HG03095 (cell line): Measurements from ENCODE around the gene LRIG3.
"Not testable (repeated sequence)": the region's sequence is repeated elsewhere in the genome, so short reads cannot be mapped to it uniquely, and the experiment has no call there.

Source experiments
- ATAC-seq: cut with Tn5 transposase; IDR thresholded peaks from one replicate; pipeline ENCODE4 v1.9.1; 2021; ENCODE audit warnings: moderate library complexity; ENCODE audit not compliant: unreplicated experiment

The LRIG3 gene, protein sequence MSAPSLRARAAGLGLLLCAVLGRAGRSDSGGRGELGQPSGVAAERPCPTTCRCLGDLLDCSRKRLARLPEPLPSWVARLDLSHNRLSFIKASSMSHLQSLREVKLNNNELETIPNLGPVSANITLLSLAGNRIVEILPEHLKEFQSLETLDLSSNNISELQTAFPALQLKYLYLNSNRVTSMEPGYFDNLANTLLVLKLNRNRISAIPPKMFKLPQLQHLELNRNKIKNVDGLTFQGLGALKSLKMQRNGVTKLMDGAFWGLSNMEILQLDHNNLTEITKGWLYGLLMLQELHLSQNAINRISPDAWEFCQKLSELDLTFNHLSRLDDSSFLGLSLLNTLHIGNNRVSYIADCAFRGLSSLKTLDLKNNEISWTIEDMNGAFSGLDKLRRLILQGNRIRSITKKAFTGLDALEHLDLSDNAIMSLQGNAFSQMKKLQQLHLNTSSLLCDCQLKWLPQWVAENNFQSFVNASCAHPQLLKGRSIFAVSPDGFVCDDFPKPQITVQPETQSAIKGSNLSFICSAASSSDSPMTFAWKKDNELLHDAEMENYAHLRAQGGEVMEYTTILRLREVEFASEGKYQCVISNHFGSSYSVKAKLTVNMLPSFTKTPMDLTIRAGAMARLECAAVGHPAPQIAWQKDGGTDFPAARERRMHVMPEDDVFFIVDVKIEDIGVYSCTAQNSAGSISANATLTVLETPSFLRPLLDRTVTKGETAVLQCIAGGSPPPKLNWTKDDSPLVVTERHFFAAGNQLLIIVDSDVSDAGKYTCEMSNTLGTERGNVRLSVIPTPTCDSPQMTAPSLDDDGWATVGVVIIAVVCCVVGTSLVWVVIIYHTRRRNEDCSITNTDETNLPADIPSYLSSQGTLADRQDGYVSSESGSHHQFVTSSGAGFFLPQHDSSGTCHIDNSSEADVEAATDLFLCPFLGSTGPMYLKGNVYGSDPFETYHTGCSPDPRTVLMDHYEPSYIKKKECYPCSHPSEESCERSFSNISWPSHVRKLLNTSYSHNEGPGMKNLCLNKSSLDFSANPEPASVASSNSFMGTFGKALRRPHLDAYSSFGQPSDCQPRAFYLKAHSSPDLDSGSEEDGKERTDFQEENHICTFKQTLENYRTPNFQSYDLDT

DNA sequence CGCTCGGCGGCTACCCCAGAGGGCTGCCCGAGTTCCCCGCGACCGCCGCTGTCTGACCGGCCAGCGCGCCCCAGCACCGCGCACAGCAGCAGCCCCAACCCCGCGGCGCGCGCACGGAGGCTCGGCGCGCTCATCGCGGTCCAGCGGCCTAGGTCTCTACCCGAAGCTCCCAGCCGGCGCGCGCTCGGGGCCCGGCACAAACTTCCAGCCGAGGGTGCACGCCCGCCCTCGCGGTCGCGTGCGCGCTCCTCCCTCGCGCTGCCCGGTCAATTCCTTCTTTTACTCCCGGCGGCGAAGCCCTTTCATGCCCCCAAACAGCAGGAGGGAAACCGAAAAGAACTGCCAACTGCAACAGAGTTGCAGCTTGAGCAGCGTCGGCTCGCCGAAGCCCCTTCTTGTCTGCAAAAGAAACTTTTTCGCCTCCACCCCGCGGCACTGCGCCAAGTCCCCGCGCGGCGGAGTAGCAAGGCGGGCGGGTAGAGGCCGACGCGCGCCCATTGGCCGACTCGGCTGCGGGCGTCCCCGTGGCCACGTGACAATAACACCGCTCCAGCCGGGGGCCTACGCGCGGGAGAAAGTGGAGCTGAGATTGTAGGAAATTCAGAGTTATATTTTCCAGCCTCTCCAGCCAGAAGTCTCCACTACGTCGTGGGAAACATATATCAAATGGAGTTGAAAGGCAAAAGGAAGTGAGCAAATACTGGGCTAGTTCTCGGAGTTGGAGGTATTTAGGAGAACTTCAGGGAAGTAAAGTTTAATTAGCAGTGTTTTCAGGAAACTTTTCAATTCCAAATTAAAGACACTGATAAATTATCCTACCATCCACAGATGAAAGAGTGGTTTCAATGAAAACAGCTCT lies at the start of gene LRIG3:
TSS of gene LRIG3 (minus strand) at position 403 of the 859 bp plus-strand sequence. CDS start at position 134, 269 bp downstream.
- peak; percentile 87 for ATAC-seq

DNA sequence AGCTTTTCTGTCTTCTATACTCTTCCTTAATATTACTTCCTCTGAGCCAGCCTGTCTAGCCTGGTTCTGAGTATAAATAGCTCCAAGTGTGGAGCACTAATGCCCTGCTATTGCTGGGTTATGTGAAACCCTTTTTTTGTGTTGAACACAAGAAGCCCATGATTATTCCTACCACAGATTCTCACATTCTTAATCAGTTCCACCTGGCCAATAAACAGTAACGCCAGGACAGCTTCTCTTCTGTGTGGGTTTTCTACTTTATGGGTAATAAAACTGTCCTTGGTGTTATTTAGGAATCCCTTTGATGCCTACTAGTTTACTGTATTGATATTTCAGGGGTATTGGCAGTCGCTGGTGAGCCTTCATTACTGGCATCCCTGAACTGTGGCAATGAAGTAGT lies 48.9 kb upstream of the LRIG3 start:
- ATAC-seq = no peak

DNA sequence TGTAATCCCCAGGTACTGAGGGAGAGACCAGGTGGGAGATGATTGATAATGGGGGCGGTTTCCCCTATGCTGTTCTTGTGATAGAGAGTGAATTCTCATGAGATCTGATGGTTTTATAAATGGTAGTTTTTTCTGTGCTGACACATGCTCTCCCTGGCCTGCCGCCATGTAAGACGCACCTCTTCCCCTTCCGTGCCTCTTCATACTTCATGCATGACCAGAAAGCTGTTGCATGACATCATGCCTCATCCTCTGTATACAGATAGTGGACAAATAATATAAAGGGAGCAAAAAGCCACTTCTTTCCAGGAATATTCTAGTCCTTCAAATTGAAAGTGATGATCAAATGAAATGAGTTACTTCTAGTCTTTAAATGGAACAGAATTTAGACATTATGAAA lies 47.3 kb upstream of the LRIG3 start:
- ATAC-seq = no peak

DNA sequence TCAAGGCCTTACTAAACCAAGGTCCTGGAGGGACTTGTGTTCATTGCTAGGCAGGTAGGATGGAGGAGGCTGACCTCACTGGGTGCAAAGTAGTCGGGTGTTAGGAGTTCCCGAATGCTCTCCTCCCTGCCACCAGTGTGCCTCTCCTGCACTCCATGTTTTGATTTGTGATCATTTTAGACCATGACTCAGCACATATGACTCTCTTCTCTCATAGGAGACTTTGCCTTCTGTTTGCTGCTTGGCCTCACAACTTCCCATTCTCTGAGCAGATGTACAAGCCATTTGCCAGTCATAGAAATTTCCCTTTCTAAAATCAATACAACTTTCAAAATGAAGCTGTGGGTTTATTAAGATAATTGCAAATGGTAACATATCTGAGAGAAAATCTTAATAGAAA lies 46.6 kb upstream of the LRIG3 start:
- no peak for ATAC-seq

DNA sequence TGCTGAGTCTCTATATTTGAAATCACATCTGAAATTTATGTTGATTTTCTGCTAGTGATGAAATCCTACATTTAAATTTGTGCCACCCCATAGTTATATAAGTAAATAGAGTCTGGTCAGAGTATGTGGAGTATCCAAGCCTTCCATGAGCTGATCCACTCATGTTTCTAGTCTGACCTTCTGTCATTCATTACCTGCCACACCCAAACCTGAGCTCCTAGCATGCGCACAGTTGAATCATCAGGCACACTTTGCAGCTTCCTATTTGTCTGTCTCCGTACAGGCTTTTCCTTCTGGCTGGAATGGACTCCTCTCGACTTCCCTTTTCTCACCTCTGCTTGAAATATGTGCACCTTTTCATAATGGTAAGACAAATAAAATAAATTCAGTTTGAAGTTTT lies 45.3 kb upstream of the LRIG3 start:
- no peak for ATAC-seq

DNA sequence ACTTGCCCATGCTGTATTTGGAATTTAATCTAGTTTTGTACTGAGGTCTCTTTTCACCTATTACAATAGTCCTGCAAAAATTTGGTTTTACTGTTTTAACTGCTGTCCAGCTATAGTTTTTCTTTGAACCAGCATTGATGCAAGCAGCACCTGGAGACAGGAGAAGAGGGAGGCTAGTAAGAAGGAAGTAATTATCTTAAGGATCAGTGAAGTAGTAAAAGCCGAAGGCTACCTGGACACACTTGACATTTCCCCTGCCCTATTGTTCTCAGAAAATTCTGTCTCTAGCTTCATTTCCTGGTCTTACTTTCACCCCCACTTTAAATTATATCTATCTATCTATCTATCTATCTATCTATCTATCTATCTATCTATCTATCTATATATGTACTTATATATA lies 43.5 kb upstream of the LRIG3 start:
- ATAC-seq = no peak

DNA sequence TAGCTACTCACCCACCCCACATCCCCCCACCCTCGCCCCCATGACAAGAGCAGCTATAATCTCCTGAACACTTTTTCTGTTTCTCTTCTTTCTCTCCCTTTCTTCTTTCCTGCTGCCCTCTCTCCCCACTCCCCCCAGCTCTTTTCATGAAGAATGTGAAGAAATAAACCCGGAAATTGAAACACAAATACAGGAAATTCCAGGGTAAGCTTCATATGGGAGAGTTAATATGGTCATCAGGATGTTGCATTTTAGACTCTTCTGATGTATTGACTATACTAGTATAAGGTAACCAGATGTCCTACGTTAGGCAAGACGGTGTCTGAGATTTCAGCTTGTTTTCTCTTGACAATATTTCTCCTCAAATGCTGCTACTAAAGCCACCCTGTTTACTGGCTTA lies 41.6 kb upstream of the LRIG3 start:
- no peak for ATAC-seq

DNA sequence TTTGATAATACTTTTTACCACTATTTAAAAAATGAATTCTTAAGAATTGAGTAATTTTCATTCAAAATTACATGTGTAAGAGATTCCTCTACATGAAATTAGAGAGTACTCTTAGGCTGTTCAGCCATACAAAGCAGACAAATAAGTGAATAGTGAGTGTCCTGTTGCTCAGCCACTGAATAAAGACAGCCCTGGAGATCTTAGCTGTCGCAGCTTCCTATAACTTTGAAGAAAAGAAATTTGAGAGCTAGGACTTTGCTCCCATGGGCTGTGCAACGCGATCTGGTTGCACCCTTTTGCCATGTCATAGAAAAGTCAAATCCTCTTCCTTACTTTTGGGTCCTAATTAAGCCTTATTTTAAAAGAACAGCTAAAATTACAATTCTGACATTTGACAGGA lies 40.9 kb upstream of the LRIG3 start:
- ATAC-seq = no peak

DNA sequence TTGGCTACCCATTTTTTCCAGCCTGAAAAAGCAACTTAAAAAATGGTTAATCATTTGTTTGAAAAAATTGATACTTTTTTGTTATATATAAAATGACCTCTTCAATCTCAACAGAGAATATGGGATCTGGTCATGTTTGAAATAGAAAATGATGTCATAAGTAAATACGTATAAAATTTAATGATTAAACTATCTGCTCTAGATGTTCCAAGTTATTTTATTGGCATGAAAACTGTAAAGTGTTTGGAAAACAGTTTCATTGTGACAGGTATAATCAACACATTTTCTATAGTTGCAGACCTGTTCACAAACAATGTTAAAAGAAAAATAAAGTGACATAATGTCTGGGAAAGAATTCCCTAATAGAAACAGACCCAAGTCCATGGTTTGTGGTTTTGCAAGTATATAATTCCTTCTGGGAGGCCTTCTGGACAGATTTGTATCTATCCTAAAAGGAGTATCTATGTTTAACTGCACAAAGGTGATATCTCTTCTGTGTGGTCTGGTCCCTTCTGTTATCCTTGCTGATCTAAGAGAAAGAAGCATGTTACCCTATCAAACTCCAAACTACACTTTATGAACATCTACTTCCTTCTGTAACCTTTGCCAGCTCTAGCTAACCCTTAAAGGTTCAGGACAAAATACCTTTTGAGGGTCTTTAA lies 39.5 kb upstream of the LRIG3 start:
- ATAC-seq = no peak

DNA sequence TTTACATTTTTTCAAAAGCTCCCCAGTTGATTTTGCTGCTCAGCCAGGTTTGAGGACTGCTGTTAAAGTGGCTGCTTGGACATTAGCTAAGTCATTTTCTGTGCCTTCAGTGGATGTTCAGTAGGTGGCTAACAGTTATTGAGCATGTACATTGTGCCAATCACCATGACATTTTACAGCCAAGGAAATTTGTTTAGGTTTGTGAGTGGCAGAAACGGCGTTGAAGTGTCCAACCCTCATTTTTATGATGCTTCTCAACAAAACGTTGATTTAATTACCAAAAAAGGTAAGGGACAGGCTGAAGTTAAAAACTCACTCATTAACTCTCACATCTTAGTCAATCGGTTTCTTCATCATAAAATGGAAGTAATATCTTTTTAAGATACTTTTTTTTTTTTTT lies 37.0 kb upstream of the LRIG3 start:
- ATAC-seq = no peak

DNA sequence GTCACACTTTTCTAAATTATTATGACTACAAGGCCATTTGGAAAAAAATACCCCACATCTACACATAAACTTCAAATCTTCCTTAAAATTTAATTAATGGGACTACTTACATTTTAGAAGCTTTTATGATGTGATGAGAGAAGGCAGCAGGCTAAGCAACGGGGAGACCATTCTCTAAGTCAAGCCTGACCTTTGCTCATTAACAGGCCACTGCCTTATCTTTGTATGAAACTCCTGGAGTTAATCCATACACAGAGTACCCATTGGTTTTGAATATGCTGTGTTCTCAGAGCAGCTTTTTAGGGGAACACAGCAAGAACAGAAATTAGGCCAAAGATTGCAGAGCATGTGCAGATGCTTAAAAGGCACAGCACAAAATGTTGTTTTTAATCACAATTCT lies 35.5 kb upstream of the LRIG3 start:
- ATAC-seq = no peak

DNA sequence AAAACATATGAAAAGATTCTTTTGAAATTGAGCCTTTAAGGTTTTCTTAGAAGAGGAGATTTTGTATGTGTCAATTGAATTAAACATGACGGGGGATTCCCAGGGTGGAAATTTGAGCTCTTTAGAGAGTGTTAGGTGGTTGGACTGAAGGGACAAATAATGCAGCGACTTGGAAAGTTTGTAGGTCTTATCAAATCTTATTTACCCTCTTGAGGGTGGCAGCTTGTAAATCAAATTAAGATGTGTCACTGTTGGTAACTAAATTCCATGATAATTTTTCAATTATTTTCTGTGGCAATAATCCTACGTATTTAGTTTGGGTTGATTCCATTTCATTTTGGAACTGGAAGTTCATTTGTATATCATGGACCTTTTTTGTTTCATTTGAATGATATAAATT lies 33.7 kb upstream of the LRIG3 start:
- no peak for ATAC-seq

DNA sequence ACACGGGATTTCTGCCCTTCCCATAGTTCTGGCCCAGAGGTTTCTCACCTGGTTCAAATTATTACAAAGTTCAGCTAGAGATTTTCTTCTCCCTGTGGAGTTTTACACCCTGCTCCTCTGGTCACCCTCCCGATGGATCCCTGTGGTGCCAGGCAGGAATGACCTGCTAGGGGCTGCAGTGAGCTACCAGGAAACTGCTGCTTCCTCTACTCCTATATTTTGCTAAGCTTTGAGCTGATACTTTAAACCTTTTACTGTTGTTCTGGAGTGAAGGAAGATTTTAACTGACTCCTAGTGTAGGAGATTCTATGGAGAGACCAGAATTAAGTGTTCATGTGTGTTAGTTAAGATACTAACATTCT lies 30.4 kb upstream of the LRIG3 start:
- no peak for ATAC-seq

DNA sequence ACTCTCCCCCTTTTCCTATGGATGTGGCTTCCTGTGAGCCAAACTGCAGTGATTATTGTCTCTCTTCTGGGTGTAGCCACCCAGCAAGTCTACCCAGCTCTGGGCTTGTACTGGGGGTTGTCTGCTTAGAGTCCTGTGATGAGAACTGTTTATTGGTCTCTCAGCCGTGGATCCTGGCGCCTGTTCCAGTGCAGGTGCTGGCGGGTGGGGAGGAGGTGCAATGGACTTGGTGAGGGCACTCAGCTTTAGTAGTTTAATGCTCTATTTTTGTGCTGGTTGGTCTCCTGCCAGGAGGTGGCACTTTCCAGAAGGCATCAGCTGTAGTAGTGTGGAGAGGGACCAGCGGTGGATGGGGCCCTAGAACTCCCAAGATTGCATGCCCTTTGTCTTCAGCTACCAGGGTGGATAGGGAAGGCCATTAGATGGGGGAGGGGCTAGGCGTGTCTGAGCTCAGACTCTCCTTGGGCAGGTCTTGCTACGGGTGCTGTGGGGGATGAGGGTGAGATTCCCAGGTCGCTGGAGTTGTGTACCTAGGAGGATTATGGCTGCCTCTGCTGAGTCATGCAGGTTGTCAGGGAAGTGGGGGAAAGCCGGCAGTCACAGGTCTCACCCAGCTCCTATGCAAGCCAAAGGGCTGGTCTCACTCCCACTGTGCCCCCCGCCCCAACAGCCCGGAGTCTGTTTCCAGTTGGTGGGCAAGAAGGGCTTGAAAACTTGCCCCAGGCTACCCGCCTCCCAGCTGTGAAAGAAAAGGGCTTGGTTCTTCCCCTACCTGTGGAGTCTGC lies 29.8 kb upstream of the LRIG3 start:
- not testable (repeated sequence) for ATAC-seq

DNA sequence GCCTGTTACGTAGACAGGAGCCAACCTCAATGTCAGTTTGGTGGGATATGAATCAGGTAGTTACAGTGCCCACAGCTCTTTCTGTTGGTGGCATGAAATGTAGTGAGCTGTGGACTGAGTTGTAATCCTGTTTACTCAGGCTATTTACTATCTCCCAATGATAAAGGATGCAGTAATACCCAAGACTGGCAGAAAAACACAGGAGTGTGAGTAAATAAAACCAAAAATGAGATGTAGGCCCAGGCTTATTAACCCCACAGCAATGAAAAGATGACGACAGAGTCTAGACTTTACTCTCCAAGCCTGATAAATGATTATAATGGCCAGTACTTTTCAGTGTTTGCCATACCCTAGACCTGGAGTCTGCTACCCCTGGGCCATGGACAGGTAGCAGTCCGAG lies 22.8 kb upstream of the LRIG3 start:
- no peak for ATAC-seq

DNA sequence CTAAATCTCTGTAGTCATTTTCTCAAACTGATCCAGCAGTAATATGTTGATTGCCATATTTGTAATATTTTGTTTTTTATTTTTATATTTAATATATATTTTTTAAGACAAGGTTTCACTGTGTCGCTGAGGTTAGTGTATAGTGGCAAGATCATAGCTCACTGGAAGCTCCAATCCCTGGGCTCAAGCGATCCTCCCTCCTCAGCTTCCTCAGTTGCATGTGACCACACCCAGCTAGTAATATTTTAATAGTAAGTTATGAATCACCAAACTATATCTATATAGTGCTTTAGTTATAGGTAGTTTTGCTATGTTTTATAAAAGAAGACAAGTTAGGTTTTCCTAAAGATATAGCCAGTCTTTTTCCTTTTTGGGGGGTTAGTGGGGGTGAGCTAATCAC lies 22.0 kb upstream of the LRIG3 start:
- no peak for ATAC-seq

DNA sequence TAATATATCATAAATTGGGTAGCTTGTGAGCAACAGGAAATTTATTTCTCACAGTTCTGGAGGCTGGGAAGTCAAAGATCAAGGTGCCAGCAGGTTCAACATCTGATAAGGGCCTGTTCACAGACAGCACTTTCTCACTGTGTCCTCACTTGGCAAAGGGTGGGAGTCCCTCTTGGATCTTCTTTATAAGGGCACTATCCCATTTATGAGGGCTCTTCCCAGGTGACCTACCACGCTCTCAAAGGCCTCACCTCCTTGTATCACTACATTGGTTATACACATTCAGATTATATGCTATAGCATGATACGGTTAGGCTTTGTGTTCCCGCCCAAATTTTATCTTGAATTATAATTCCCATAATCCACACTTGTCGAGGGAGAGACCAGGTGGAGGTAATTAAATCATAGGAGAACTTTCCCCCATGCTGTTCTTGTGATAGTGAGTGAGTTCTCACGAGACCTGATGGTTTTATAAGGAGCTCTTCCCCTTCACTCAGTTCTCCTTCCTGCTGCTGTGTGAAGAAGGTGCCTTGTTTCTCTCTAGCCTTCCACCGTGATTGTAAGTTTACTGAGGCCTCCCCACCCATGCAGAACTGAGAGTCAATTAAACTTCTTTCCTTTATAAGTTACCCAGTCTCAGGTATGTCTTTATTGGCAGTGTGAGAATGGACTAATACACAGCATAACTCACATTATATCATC lies 19.2 kb upstream of the LRIG3 start:
- no peak for ATAC-seq

DNA sequence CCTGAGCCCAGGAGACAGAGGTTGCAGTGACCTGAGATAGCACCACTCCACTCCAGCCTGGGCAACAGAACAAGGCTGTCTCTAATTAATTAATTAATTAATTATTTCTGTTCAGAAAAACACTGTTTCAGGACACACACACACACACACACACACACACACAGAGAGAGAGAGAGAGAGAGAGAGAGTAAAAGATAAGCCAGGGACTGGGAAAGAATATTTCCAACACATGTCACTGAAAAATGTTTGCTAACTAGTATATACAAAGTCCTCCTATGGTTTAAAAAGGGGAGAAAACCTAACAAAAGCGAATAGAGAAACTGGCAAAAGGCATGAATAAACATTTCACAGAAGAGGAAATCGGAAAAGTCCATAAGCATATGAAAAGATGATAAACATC lies 18.1 kb upstream of the LRIG3 start:
- no peak for ATAC-seq

DNA sequence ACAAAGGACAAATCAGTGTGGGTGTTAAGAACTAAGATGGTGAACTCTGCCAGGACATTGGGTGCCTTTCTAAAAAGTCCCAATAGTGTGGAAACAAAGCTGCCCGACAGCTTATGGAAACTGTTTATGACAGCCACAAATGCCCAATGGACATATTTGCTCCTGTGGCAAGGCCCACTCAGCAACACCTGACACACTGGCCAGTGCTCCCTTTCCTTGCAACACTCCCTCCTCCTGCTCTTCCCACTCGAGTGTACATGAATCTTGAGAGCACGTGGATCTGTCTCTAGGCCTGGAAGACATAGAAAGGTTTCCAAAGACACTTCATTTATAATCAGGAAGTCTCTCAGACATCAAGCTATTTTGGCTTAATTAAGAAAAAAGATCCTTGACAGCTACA lies 14.2 kb upstream of the LRIG3 start:
- ATAC-seq = no peak
